T-cell (primary cell): ENCODE data around the gene FAM76A. TPM values are rescaled to one million over a fixed set of nuclear protein-coding genes. Genes with fewer than 3 reads are reported as not detected.

Experiments used
- ATAC-seq, 4 experiments: fragments of 200-7000 bp in 3 of 4; fragments of 150-1000 bp in 1 of 4; cut with Tn5 transposase; replicated peaks in 1 of 4; 1 replicate in 3 of 4; 2 replicates in 1 of 4; pipeline ENCODE4 v1.10.0; 2021; ENCODE audit warnings: moderate library complexity in 3 of 4, mild to moderate bottlenecking in 2 of 4, moderate number of reproducible peaks in 1 of 4
- CTCF ChIA-PET, 2 donors: fragments of 300-600 bp; sonication (Branson Sonifier 250); formaldehyde crosslinking; loops; one replicate each; lab custom pipeline; 2022; ENCODE audit warnings: antibody characterized with exemption in 2 of 2; lab: Charles Lee
- POLR2A ChIA-PET, 2 donors: fragments of 300-600 bp; sonication (Branson Sonifier 250); formaldehyde crosslinking; loops; one replicate each; lab custom pipeline; 2022; ENCODE audit warnings: antibody characterized with exemption in 2 of 2; lab: Charles Lee
- DNase-seq, 35 experiments: peaks; one replicate each; pipeline versions ENCODE4 v3.0.0 to v3.0.0-alpha.2; 2013 to 2023
- H3K27ac ChIP-seq: one replicate; pipeline ENCODE4 v1.5.1; 2013; ENCODE audit warnings: low read length
- H3K27me3 ChIP-seq, 2 experiments: replicated peaks in 1 of 2; 1 replicate in 1 of 2; 2 replicates in 1 of 2; pipeline versions ENCODE4 v1.6.1 to v1.7.0; 2013; ENCODE audit warnings: low read length in 1 of 2, mixed read lengths in 1 of 2; ENCODE audit not compliant: control insufficient read depth in 2 of 2, insufficient read depth in 2 of 2; ENCODE audit errors: extremely low read depth in 1 of 2
- H3K36me3 ChIP-seq, 2 donors: 1 replicate in 1 of 2; 2 replicates in 1 of 2; pipeline versions ENCODE4 v1.6.1 to v1.7.0; 2013; ENCODE audit warnings: low read length in 1 of 2; ENCODE audit not compliant: control insufficient read depth in 2 of 2, insufficient read depth in 1 of 2; ENCODE audit errors: extremely low read depth in 1 of 2
- H3K4me1 ChIP-seq, 2 experiments: 1 replicate in 1 of 2; 2 replicates in 1 of 2; pipeline versions ENCODE4 v1.6.1 to v1.7.0; 2013; ENCODE audit warnings: low read length in 2 of 2, mixed read lengths in 1 of 2; ENCODE audit not compliant: insufficient read depth in 2 of 2, control insufficient read depth in 1 of 2; ENCODE audit errors: extremely low read depth in 1 of 2
- H3K4me3 ChIP-seq, 2 donors: 1 replicate in 1 of 2; 2 replicates in 1 of 2; pipeline versions ENCODE4 v1.5.1 to v1.7.0; 2013; ENCODE audit warnings: mild to moderate bottlenecking in 2 of 2, low read length in 1 of 2, moderate library complexity in 1 of 2; ENCODE audit not compliant: control insufficient read depth in 1 of 2; ENCODE audit errors: extremely low read depth in 1 of 2
- H3K9me3 ChIP-seq: 2 replicates; pipeline ENCODE4 v1.7.0; 2013
- H3K27ac Mint-ChIP-seq, 2 donors: one replicate each; pipeline ENCODE4 v1.8.0; 2020 to 2021; ENCODE audit warnings: mild to moderate bottlenecking in 2 of 2, mixed read lengths in 2 of 2
- H3K27me3 Mint-ChIP-seq, 2 donors: one replicate each; pipeline ENCODE4 v1.8.0; 2021 to 2022; ENCODE audit warnings: mixed read lengths in 2 of 2
- H3K36me3 Mint-ChIP-seq: one replicate; pipeline ENCODE4 v1.8.0; 2021; ENCODE audit warnings: mixed read lengths
- H3K4me1 Mint-ChIP-seq, 3 donors: one replicate each; pipeline ENCODE4 v1.8.0; 2020 to 2022; ENCODE audit warnings: mixed read lengths in 3 of 3, mild to moderate bottlenecking in 1 of 3
- H3K4me3 Mint-ChIP-seq, 3 donors: one replicate each; pipeline ENCODE4 v1.8.0; 2020 to 2022; ENCODE audit warnings: mild to moderate bottlenecking in 3 of 3, mixed read lengths in 3 of 3, moderate library complexity in 3 of 3
- H3K9me3 Mint-ChIP-seq, 3 donors: one replicate each; pipeline ENCODE4 v1.8.0; 2020 to 2022; ENCODE audit warnings: mixed read lengths in 3 of 3
- WGBS: methylation state at CpG from one replicate; pipeline ENCODE4 v1.1.5; 2013; ENCODE audit warnings: missing lambda C conversion rate; ENCODE audit not compliant: insufficient coverage; 5-methylcytosine and 5-hydroxymethylcytosine counted together
- total RNA-seq, 35 experiments: library from RNA in 6 of 35; stranded (reverse) in 6 of 35; fragments of 120-200 nt in 1 of 35; gene quantifications; one replicate each; pipeline versions ENCODE4 v1.2.1 to v1.2.4 and lab custom pipeline; 2013 to 2026

Gene FAM76A
- total RNA-seq, 5 donors from 2014 or later (not counting 1 experiment from before 2014, with no cell fraction given), result 18.1 to 23.4 (median 21.2) TPM

DNA sequence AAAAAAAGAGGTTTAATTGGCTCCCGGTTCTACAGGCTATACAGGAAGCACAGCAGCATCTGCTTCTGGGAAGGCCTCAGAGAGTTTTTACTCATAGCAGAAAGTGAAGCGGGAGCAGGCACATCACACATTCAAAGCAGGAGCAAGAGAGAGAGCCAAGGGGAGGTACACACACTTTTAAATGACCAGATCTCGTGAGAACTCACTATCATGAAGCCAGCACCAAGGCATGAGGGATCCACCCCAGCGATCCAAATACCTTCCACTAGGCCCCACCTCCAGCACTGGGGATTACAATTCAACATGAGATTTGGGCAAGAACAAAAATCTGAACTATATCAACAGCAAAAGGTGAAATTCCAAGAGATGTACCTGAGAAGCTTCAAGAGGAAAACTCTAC lies 20.8 kb upstream of the FAM76A start:
- H3K4me3 Mint-ChIP-seq, result no peak overlapping the region

DNA sequence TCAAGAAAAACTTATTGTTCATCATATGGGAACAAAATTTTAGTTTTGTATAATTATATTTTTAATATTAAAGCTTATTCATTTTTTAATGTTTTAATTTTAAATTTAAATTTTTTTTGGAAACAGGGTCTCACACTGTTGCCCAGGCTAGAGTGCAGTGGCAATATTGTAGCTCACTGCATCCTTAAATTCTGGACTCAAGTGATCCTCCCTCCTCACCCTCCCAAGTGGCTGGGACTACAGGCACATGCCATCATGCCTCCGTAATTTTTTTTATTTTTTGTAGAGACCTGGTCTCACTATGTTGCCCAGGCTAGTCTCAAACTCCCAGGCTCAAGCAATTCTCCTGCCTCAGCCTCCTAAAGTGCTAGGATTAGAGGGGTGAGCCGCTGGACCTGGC lies 20.2 kb upstream of the FAM76A start:
- no peaks in the 10 kb centered on the region for H3K4me1 Mint-ChIP-seq
- Histone ChIP-seq H3K9me3 (peaks cover 2% of the 10 kb centered on the region), H3K27ac (no peak overlapping the region), H3K36me3 (no peaks in the 10 kb centered on the region), H3K4me1 (no peaks in the 10 kb centered on the region), H3K4me3 (no peak overlapping the region), H3K27me3 (peaks cover 0 to 4% of the 10 kb centered on the region in 2 experiments)
- H3K36me3 Mint-ChIP-seq, result no peaks in the 10 kb centered on the region
- POLR2A ChIA-PET, result no interaction called here
- DNase-seq (no peak), ATAC-seq (no peak)
- peaks cover 3 to 8% of the 10 kb centered on the region in 2 donors for H3K27me3 Mint-ChIP-seq
- no peak overlapping the region for H3K4me3 Mint-ChIP-seq
- H3K27ac Mint-ChIP-seq, result no peak overlapping the region
- no CpG with 5 or more reads among the region's 2 CpGs for WGBS
- peaks cover 7 to 8% (median 7%) of the 10 kb centered on the region in 3 donors for H3K9me3 Mint-ChIP-seq
- CTCF ChIA-PET, result interaction anchor here (0.6 to 0.9 kb wide), 2 partner anchors 36 to 112 kb away, joined by 3 read pairs; no protein-coding TSS in a partner anchor

More for the DNA sequence above, 20.8 kb upstream of the FAM76A start:
- Mint-ChIP-seq H3K4me1 (no peaks in the 10 kb centered on the region), H3K27me3 (peaks cover 3 to 9% of the 10 kb centered on the region in 2 donors), H3K9me3 (peaks cover 7 to 8% (median 7%) of the 10 kb centered on the region in 3 donors), H3K27ac (no peak overlapping the region), H3K36me3 (no peaks in the 10 kb centered on the region)
- ATAC-seq (no peak), DNase-seq (no peak)
- Histone ChIP-seq H3K27me3 (peaks cover 0 to 4% of the 10 kb centered on the region in 2 experiments), H3K36me3 (no peaks in the 10 kb centered on the region), H3K4me1 (no peaks in the 10 kb centered on the region), H3K4me3 (no peak overlapping the region), H3K9me3 (peaks cover 2% of the 10 kb centered on the region), H3K27ac (no peak overlapping the region)
- CTCF ChIA-PET, result interaction anchor here (0.6 to 0.9 kb wide), 2 partner anchors 36 to 113 kb away, joined by 3 read pairs; no protein-coding TSS in a partner anchor
- 87% methylated on average over 2 of the region's 4 CpGs for WGBS
- POLR2A ChIA-PET, result no interaction called here

GRCh38 chr1:27710574-27710973 lies 15.2 kb upstream of the FAM76A start:
- Mint-ChIP-seq H3K4me1 (peaks cover 0 to 1% (median 0%) of the 10 kb centered on the region in 3 donors), H3K27ac (no peak overlapping the region), H3K9me3 (no peaks in the 10 kb centered on the region), H3K27me3 (peaks cover 3 to 4% of the 10 kb centered on the region in 2 donors), H3K36me3 (no peaks in the 10 kb centered on the region), H3K4me3 (no peak overlapping the region)
- WGBS, result no CpG with 5 or more reads among the region's 2 CpGs
- Histone ChIP-seq H3K27ac (no peak overlapping the region), H3K36me3 (no peaks in the 10 kb centered on the region), H3K4me1 (no peaks in the 10 kb centered on the region), H3K27me3 (peaks cover 0 to 4% of the 10 kb centered on the region in 2 experiments), H3K4me3 (no peak overlapping the region), H3K9me3 (no peaks in the 10 kb centered on the region)
- ATAC-seq, result no peak
- DNase-seq, result no peak
- CTCF ChIA-PET, result no interaction called here
- POLR2A ChIA-PET, result interaction anchor here in 1 of 2 donors (0.6 kb wide), 1 partner anchor 249 kb away, joined by 8 read pairs; no protein-coding TSS in a partner anchor

DNA sequence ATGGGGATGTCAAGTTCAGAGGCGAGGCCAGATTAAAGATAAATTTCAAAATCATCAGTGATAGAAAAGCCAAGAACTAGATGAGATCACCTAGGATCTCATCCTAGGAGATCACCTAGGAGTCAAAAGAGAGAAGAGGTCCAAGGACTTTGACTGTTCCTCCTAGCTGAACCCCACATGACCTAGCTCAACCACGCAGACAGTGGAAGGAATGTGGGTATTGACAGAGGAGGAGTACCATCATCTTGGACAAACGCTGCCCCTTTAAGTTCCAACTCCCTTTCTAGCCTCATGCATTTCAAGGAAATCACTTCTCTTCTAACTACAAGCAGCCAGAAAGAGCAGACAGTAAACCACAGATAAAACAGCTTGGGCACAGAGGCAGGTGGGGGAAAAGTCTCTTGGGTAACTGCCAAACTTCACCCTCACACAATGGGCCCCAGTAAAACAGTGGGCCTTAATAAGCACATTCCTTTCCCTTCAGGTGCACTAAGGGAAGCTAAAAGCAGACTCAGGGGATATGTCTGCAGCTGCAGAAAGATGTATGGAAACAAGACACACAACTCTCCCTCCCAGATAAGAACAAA lies 12.5 kb upstream of the FAM76A start:
- Mint-ChIP-seq H3K9me3 (peaks cover 5 to 12% (median 6%) of the 10 kb centered on the region in 3 donors), H3K27ac (no peak overlapping the region), H3K27me3 (peaks cover 16 to 18% of the 10 kb centered on the region in 2 donors), H3K36me3 (peaks cover 4% of the 10 kb centered on the region), H3K4me3 (no peak overlapping the region), H3K4me1 (peaks cover 0 to 1% (median 0%) of the 10 kb centered on the region in 3 donors)
- peaks cover 0 to 6% of the 10 kb centered on the region in 2 experiments for H3K27me3 ChIP-seq
- H3K27ac ChIP-seq, result no peak overlapping the region
- H3K4me1 ChIP-seq, result no peaks in the 10 kb centered on the region
- H3K36me3 ChIP-seq, result no peaks in the 10 kb centered on the region
- ATAC-seq (no peak), DNase-seq (no peak)
- ChIA-PET POLR2A (no interaction called here), CTCF (interaction anchor here in 1 of 2 donors (0.5 kb wide), 1 partner anchor 1196 kb away, joined by 6 read pairs; no protein-coding TSS in a partner anchor)
- WGBS, result no CpG with 5 or more reads among the region's 3 CpGs
- H3K9me3 ChIP-seq, result no peaks in the 10 kb centered on the region
- H3K4me3 ChIP-seq, result no peak overlapping the region

- no peak for ATAC-seq
- Histone ChIP-seq H3K4me3 (no peak overlapping the region), H3K27ac (no peak overlapping the region), H3K27me3 (peaks cover 0 to 11% of the 10 kb centered on the region in 2 experiments), H3K4me1 (no peaks in the 10 kb centered on the region), H3K9me3 (no peaks in the 10 kb centered on the region), H3K36me3 (no peaks in the 10 kb centered on the region)
- no CpG with 5 or more reads among the region's 3 CpGs for WGBS
- no peak for DNase-seq
- Mint-ChIP-seq H3K27me3 (peaks cover 16 to 18% of the 10 kb centered on the region in 2 donors), H3K27ac (no peak overlapping the region), H3K9me3 (peaks cover 5 to 12% (median 6%) of the 10 kb centered on the region in 3 donors), H3K4me1 (peaks cover 0 to 1% (median 0%) of the 10 kb centered on the region in 3 donors), H3K4me3 (no peak overlapping the region), H3K36me3 (peaks cover 4% of the 10 kb centered on the region)
- CTCF ChIA-PET, result no interaction called here
- POLR2A ChIA-PET, result no interaction called here
Observed at GRCh38 chr1:27713869-27714513, 11.8 kb upstream of the FAM76A start.

DNA sequence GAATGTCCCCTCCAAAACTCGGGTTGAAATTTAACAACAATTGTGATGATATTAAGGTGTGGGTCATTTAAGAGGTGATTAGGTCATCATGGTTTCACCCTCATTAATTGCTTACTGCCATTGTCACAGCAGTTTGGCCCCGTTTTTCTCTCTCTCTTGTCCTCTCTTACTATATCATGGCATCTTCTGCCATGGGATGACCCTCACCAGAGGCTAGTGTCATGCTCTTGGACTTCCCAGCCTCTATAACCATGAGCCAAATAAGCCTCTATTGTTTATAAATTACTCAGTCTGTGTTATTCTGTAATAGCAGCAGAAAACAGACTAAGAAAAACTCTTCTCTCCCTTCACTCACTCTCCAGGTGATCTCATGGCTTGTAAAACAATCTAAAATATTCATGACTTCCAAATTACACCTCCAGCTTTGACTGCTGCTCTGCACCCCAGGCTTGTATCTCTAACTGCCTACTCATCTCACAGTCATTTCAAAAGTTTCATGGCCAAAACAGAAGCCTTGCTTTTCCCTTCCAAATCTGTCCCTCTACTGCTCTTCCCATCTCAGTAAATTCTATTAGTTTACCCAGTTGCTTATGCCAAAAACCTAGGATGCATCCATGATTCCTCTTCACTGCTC lies 9.4 kb upstream of the FAM76A start:
- H3K27ac Mint-ChIP-seq, result no peak overlapping the region
- ChIA-PET CTCF (no interaction called here), POLR2A (no interaction called here)
- Histone ChIP-seq H3K27me3 (peaks cover 0 to 11% of the 10 kb centered on the region in 2 experiments), H3K4me1 (no peaks in the 10 kb centered on the region), H3K4me3 (no peak overlapping the region), H3K9me3 (no peaks in the 10 kb centered on the region), H3K36me3 (no peaks in the 10 kb centered on the region), H3K27ac (no peak overlapping the region)
- DNase-seq (no peak), ATAC-seq (no peak)
- peaks cover 0 to 1% (median 0%) of the 10 kb centered on the region in 3 donors for H3K4me1 Mint-ChIP-seq
- H3K27me3 Mint-ChIP-seq, result peaks cover 16 to 22% of the 10 kb centered on the region in 2 donors
- H3K9me3 Mint-ChIP-seq, result peaks cover 5 to 12% (median 6%) of the 10 kb centered on the region in 3 donors
- WGBS, result no CpG with 5 or more reads among the region's 2 CpGs
- peaks cover 4% of the 10 kb centered on the region for H3K36me3 Mint-ChIP-seq
- no peak overlapping the region for H3K4me3 Mint-ChIP-seq
